Body of pancreas (tissue), 4 donors: ENCODE results near the gene SNRNP200. TPM values are rescaled to one million over a fixed set of nuclear protein-coding genes. Genes with fewer than 3 reads are reported as not detected.
A peak's percentile ranks its signal among the peaks of the same experiment; 100 is the strongest.

Experiments used
- ATAC-seq: fragments of 150-250 bp; one replicate; pipeline ENCODE4 v1.9.1; 2016
- DNase-seq, 4 donors: peaks; one replicate each; pipeline ENCODE4 v3.0.0-alpha.2; 2019
- H3K27ac ChIP-seq, 4 donors: fragments of 200-600 bp; sonication (generic); 1 replicate in 3 of 4; 2 replicates in 1 of 4; pipeline versions ENCODE4 v1.5.1 to v1.6.1; 2016 to 2019; ENCODE audit warnings: mild to moderate bottlenecking in 1 of 4, mixed read lengths in 1 of 4, moderate library complexity in 1 of 4
- H3K27me3 ChIP-seq, 2 donors: fragments of 200-600 bp; sonication (generic); one replicate each; pipeline ENCODE4 v1.6.0; 2016; ENCODE audit warnings: mild to moderate bottlenecking in 1 of 2
- H3K36me3 ChIP-seq, 2 donors: fragments of 200-600 bp; sonication (generic); replicated peaks in 1 of 2; 2 replicates each; pipeline ENCODE4 v1.5.1; 2016; ENCODE audit warnings: low read depth in 2 of 2; ENCODE audit not compliant: insufficient read depth in 1 of 2
- H3K4me1 ChIP-seq: fragments of 200-600 bp; sonication (generic); one replicate; pipeline ENCODE4 v1.6.0; 2016
- H3K4me3 ChIP-seq, 2 donors: fragments of 200-600 bp; sonication (generic); 1 replicate in 1 of 2; 2 replicates in 1 of 2; pipeline ENCODE4 v1.5.1; 2016 to 2019
- H3K9me3 ChIP-seq, 3 donors: fragments of 200-600 bp; sonication (generic); 1 replicate in 2 of 3; 2 replicates in 1 of 3; pipeline ENCODE4 v1.5.1; 2016
- CTCF ChIP-seq, 7 experiments: fragments of 450-650 bp in 4 of 7; fragments of 200-600 bp in 3 of 7; sonication (generic) in 3 of 7; IDR thresholded peaks; one replicate each; pipeline ENCODE4 v1.5.1; 2016 to 2019; ENCODE audit warnings: antibody characterized with exemption in 7 of 7
- POLR2A ChIP-seq, 3 donors: fragments of 450-650 bp; IDR thresholded peaks; one replicate each; pipeline ENCODE4 v1.6.1; 2016; ENCODE audit warnings: antibody characterized with exemption in 3 of 3, mild to moderate bottlenecking in 2 of 3
- WGBS, 2 donors: methylation state at CpG; one replicate each; pipeline ENCODE4 v1.1.5; 2017; 5-methylcytosine and 5-hydroxymethylcytosine counted together
- intact Hi-C: fragments of 100-400 bp; cut with DNase I; formaldehyde crosslinking; loops from one replicate; pipeline ENCODE4 v1.15.1; 2023
- total RNA-seq, 2 donors: library from RNA; depleted of rRNA; stranded (reverse); fragments of >200 nt; gene quantifications; one replicate each; pipeline ENCODE4 v1.1.0, GENCODE V29; 2016

Gene SNRNP200
- total RNA-seq, 2 donors from 2014 or later = 58.1 to 110 TPM

GRCh38 chr2:96247009-96247408, 58.3 kb downstream of the SNRNP200 start:
- Histone ChIP-seq H3K27ac (no peak overlapping the region), H3K4me1 (peaks cover 6% of the 10 kb centered on the region), H3K36me3 (peaks cover 0 to 2% of the 10 kb centered on the region in 2 donors), H3K9me3 (no peaks in the 10 kb centered on the region), H3K27me3 (no peaks in the 10 kb centered on the region), H3K4me3 (no peak overlapping the region)
- WGBS, 2 donors = 75 to 85% methylated on average over 3 of the region's 3 CpGs
- DNase-seq (peak in 1 of 4 donors; percentile 35), ATAC-seq (no peak)
- TF ChIP-seq POLR2A (IDR thresholded peaks at IDR 0.05) (no peak), CTCF (IDR thresholded peaks at IDR 0.05) (no peak)
- intact Hi-C loops = no loop called here

- Histone ChIP-seq H3K9me3 (no peaks in the 10 kb centered on the region), H3K36me3 (no peaks in the 10 kb centered on the region), H3K4me1 (peaks cover 6% of the 10 kb centered on the region), H3K4me3 (no peak overlapping the region), H3K27ac (peak overlapping the region in 1 of 4 donors; percentile 34), H3K27me3 (no peaks in the 10 kb centered on the region)
- intact Hi-C loops = no loop called here
- WGBS, 2 donors = 80 to 82% methylated on average over 8 of the region's 8 CpGs
- ATAC-seq (no peak), DNase-seq (peak in 1 of 4 donors; percentile 62)
- TF ChIP-seq CTCF (IDR thresholded peaks at IDR 0.05) (no peak), POLR2A (IDR thresholded peaks at IDR 0.05) (no peak)
Observed at GRCh38 chr2:96245609-96246390, 59.5 kb downstream of the SNRNP200 start.

- DNase-seq = no peak
- Histone ChIP-seq H3K27me3 (no peaks in the 10 kb centered on the region), H3K4me3 (no peak overlapping the region), H3K9me3 (no peaks in the 10 kb centered on the region), H3K36me3 (no peaks in the 10 kb centered on the region), H3K27ac (no peak overlapping the region), H3K4me1 (peaks cover 6% of the 10 kb centered on the region)
- 87 to 89% methylated on average over 5 of the region's 5 CpGs for WGBS, 2 donors
- TF ChIP-seq CTCF (IDR thresholded peaks at IDR 0.05) = no peak
- TF ChIP-seq POLR2A (IDR thresholded peaks at IDR 0.05) = no peak
- intact Hi-C loops = no loop called here
- no peak for ATAC-seq
Observed at GRCh38 chr2:96243843-96244242, 61.5 kb downstream of the SNRNP200 start.

GRCh38 chr2:96241900-96242611, 63.3 kb downstream of the SNRNP200 start:
- peak in 1 of 4 donors; percentile 60 for DNase-seq
- Histone ChIP-seq H3K9me3 (no peaks in the 10 kb centered on the region), H3K27me3 (no peaks in the 10 kb centered on the region), H3K27ac (peak overlapping the region in 2 of 4 donors; percentile 32 to 74), H3K36me3 (no peaks in the 10 kb centered on the region), H3K4me3 (no peak overlapping the region), H3K4me1 (no peaks in the 10 kb centered on the region)
- WGBS, 2 donors = 53 to 77% methylated on average over 5 of the region's 5 CpGs
- intact Hi-C loops = no loop called here
- no peak for ATAC-seq
- TF ChIP-seq CTCF (IDR thresholded peaks at IDR 0.05) (no peak), POLR2A (IDR thresholded peaks at IDR 0.05) (no peak)
